K562 (cell line): ENCODE results near the gene PEX3. TPM values are rescaled to one million over a fixed set of nuclear protein-coding genes. Genes with fewer than 3 reads are reported as not detected.

ENCODE experiments used
- ASH1L ChIP-seq: fragments of 450-650 bp; IDR thresholded peaks from 2 replicates; pipeline ENCODE4 v1.6.1; 2018; ENCODE audit warnings: borderline replicate concordance, mild to moderate bottlenecking, low read depth; ENCODE audit not compliant: partially characterized antibody
- BRCA1 ChIP-seq, 2 experiments: fragments of 450-650 bp in 1 of 2; sonication (generic) in 1 of 2; formaldehyde crosslinking in 1 of 2; IDR thresholded peaks; 2 replicates each; pipeline versions ENCODE4 v1.5.0 to v1.6.1; 2017 to 2020; ENCODE audit warnings: mild to moderate bottlenecking in 1 of 2, missing genetic modification reagents in 1 of 2
- BRD9 ChIP-seq: fragments of 450-650 bp; IDR thresholded peaks from 2 replicates; pipeline ENCODE4 v1.6.1; 2018; ENCODE audit warnings: low read depth; ENCODE audit not compliant: partially characterized antibody
- CEBPG ChIP-seq, 3 experiments: fragments of 200-800 bp in 1 of 3; sonication (Bioruptor generic) in 1 of 3; sonication (generic) in 1 of 3; formaldehyde crosslinking in 1 of 3; IDR thresholded peaks in 2 of 3; conservative IDR thresholded peaks in 1 of 3; 2 replicates each; pipeline versions ENCODE4 v1.6.1 to v1.8.0; 2016 to 2022; ENCODE audit warnings: missing compliant biosample characterization in 2 of 3, missing genetic modification characterization in 2 of 3, mild to moderate bottlenecking in 1 of 3, missing genetic modification reagents in 1 of 3
- DDX20 ChIP-seq: fragments of 450-650 bp; IDR thresholded peaks from 2 replicates; pipeline ENCODE4 v1.6.1; 2016; ENCODE audit warnings: missing genetic modification characterization, low read depth, mild to moderate bottlenecking, missing compliant biosample characterization, moderate library complexity
- E2F4 ChIP-seq: sonication (generic); formaldehyde crosslinking; IDR thresholded peaks from 2 replicates; pipeline ENCODE4 v1.8.0; 2022; ENCODE audit warnings: mild to moderate bottlenecking, low read depth, missing genetic modification reagents
- HDAC3 ChIP-seq: fragments of 450-650 bp; IDR thresholded peaks from 2 replicates; pipeline ENCODE4 v1.6.1; 2018; ENCODE audit warnings: borderline replicate concordance, mild to moderate bottlenecking, moderate library complexity; ENCODE audit not compliant: partially characterized antibody
- HNRNPLL ChIP-seq: fragments of 200-400 bp; formaldehyde crosslinking; IDR thresholded peaks from 2 replicates; pipeline ENCODE4 v1.6.1; 2017; ENCODE audit warnings: low read length, low read depth, mild to moderate bottlenecking; ENCODE audit not compliant: poor library complexity, severe bottlenecking
- KDM5B ChIP-seq: fragments of 200-600 bp; sonication (generic); IDR thresholded peaks from 2 replicates; pipeline ENCODE4 v1.6.1; 2012; ENCODE audit warnings: low read depth, mild to moderate bottlenecking, moderate library complexity, low read length, control low read depth, inconsistent platforms; ENCODE audit not compliant: insufficient replicate concordance
- MCM2 ChIP-seq: fragments of 450-650 bp; IDR thresholded peaks from 2 replicates; pipeline ENCODE4 v1.6.1; 2017; ENCODE audit warnings: low read depth, mild to moderate bottlenecking
- MTA1 ChIP-seq: fragments of 450-650 bp; IDR thresholded peaks from 2 replicates; pipeline ENCODE4 v1.6.1; 2017; ENCODE audit warnings: borderline replicate concordance
- MYC ChIP-seq, 2 experiments: fragments of 250-450 bp in 1 of 2; sonication (Bioruptor Pico) in 1 of 2; IDR thresholded peaks; 2 replicates each; pipeline versions ENCODE4 v1.5.1 to v1.6.1; 2012 to 2021; ENCODE audit warnings: low read depth in 2 of 2, borderline replicate concordance in 1 of 2, improper control_type of control experiment in 1 of 2, low read length in 1 of 2, mild to moderate bottlenecking in 1 of 2, moderate library complexity in 1 of 2
- PHF8 ChIP-seq: fragments of 200-600 bp; sonication (generic); IDR thresholded peaks from 2 replicates; pipeline ENCODE4 v1.6.1; 2012; ENCODE audit warnings: mixed run types, mild to moderate bottlenecking, inconsistent platforms, low read length, moderate library complexity, borderline replicate concordance
- PPARD ChIP-seq: fragments of 250-450 bp; sonication (Bioruptor Pico); IDR thresholded peaks from 2 replicates; pipeline ENCODE4 v1.8.0; 2022; ENCODE audit warnings: inconsistent platforms, mild to moderate bottlenecking, moderate library complexity
- YY1 ChIP-seq, 3 experiments: IDR thresholded peaks; 2 replicates each; pipeline ENCODE4 v1.6.1; 2011; ENCODE audit warnings: low read length in 2 of 3, mild to moderate bottlenecking in 2 of 3, moderate library complexity in 2 of 3, borderline replicate concordance in 1 of 3, control low read depth in 1 of 3, low read depth in 1 of 3; ENCODE audit not compliant: insufficient read depth in 3 of 3, insufficient replicate concordance in 2 of 3, control insufficient read depth in 1 of 3, insufficient read length in 1 of 3; ENCODE audit errors: extremely low read depth in 1 of 3
- ZFP91 ChIP-seq: sonication (generic); formaldehyde crosslinking; IDR thresholded peaks from 2 replicates; pipeline ENCODE4 v1.8.0; 2022; ENCODE audit warnings: mild to moderate bottlenecking, missing genetic modification reagents
- ZNF134 ChIP-seq: fragments of 250-450 bp; sonication (Bioruptor Pico); conservative IDR thresholded peaks from 2 replicates; pipeline ENCODE4 v1.4.0; 2020
- ZNF239 ChIP-seq: fragments of 250-450 bp; sonication (Bioruptor Pico); IDR thresholded peaks from 2 replicates; pipeline ENCODE4 v1.4.0; 2020; ENCODE audit warnings: mild to moderate bottlenecking
- ZNF408 ChIP-seq: fragments of 250-450 bp; sonication (Bioruptor Pico); IDR thresholded peaks from 2 replicates; pipeline ENCODE4 v1.4.0; 2020; ENCODE audit warnings: low read depth, mild to moderate bottlenecking, moderate library complexity
- ZNF511 ChIP-seq: sonication (generic); formaldehyde crosslinking; IDR thresholded peaks from 2 replicates; pipeline ENCODE4 v1.8.0; 2022; ENCODE audit warnings: mild to moderate bottlenecking, missing genetic modification reagents
- ZNF830 ChIP-seq: fragments of 250-450 bp; sonication (Bioruptor Pico); IDR thresholded peaks from 2 replicates; pipeline ENCODE4 v1.5.0; 2021; ENCODE audit warnings: mild to moderate bottlenecking
- polyA plus RNA-seq, 8 experiments: library from polyadenylated mRNA; depleted of rRNA in 4 of 8; stranded (reverse) in 5 of 8; unstranded in 3 of 8; fragments of >200 nt; fragmentation: Nextera tagmentation in 2 of 8; fragmentation: Illumina TruSeq in 1 of 8; extraction: Ambion mirVana in 2 of 8; extraction: Trizol in 1 of 8; gene quantifications; 2 replicates each; pipeline versions ENCODE4 v1.2.1 to v1.2.3, GENCODE V29; 2011 to 2014; ENCODE audit warnings: inconsistent platforms in 1 of 8, missing spikeins in 1 of 8
- total RNA-seq, 7 experiments: library from RNA; depleted of rRNA in 6 of 7; stranded (reverse); fragments of >200 nt in 6 of 7; fragmentation: Illumina TruSeq in 2 of 7; extraction: Trizol in 2 of 7; gene quantifications; 2 replicates each; pipeline versions ENCODE4 v1.2.1 to v1.2.3, GENCODE V29; 2011 to 2021; ENCODE audit warnings: low replicate concordance in 1 of 7

PEX3 gene
- total and polyA plus RNA-seq, 9 of the 15 experiments (the other 6 are each of a cell fraction or from before 2014, with no cell fraction given) = 17.3 to 69.6 (median 32.7) TPM

GRCh38 chr6:143450453-143451371, at the start of gene PEX3, which contains the start of gene ADAT2 (continued):
- TF ChIP-seq MTA1 (no peak; the same call in 1 of the 2 replicates), KDM5B (peak; percentile 91), HNRNPLL (peak; percentile 95), ZNF239 (CRISPR knock-in tag) (peak; percentile 69; the same call in 1 of the 2 replicates), ASH1L (no peak), BRCA1 (IDR thresholded peaks at IDR 0.05) (no peak), BRCA1 (CRISPR knock-in tag; IDR thresholded peaks at IDR 0.05) (no peak), ZNF134 (CRISPR knock-in tag) (no peak), DDX20 (no peak), ZNF408 (CRISPR knock-in tag) (no peak), MCM2 (no peak), HDAC3 (peak; percentile 57), ZNF830 (peak; percentile 67; the same call in 1 of the 2 replicates), E2F4 (peak; percentile 48; the same call in 1 of the 2 replicates), PHF8 (peak; percentile 86; the same call in 1 of the 2 replicates), ZNF511 (peak; percentile 86; the same call in 1 of the 2 replicates), ZFP91 (no peak), BRD9 (no peak), PPARD (CRISPR knock-in tag) (no peak), YY1 (IDR thresholded peaks at IDR 0.05; ENCODE audit: borderline replicate concordance in 1 of 3, control insufficient read depth in 1 of 3, extremely low read depth in 1 of 3, insufficient read depth in 3 of 3, insufficient read length in 1 of 3, insufficient replicate concordance in 2 of 3, low read depth in 1 of 3, low read length in 2 of 3) (peak; percentile 10 to 91 (median 88)), CEBPG (CRISPR knock-in tag; IDR thresholded peaks at IDR 0.05) (no peak), CEBPG (tag; conservative IDR thresholded peaks at IDR 0.05 in 1 of 2, IDR thresholded peaks at IDR 0.05 in 1 of 2) (no peak), MYC (IDR thresholded peaks at IDR 0.05; ENCODE audit: low read depth, low read length) (peak; percentile 91), MYC (CRISPR knock-in tag; IDR thresholded peaks at IDR 0.05; ENCODE audit: borderline replicate concordance, low read depth) (peak; percentile 53; the same call in 1 of the 2 replicates)
